ENCODE results near the gene HCFC1R1. TPM values are rescaled to one million over a fixed set of nuclear protein-coding genes. Genes with fewer than 3 reads are reported as not detected.

Gene HCFC1R1
- total and polyA plus RNA-seq, 2 donors (not counting 1 experiment from before 2014, with no cell fraction given): 17.9 to 24.8 TPM

- Histone ChIP-seq H2AFZ (ENCODE audit: insufficient read depth, low read depth, low read length, poor library complexity, severe bottlenecking) (no peak overlapping the region), H3K9me3 (ENCODE audit: control extremely low read depth in 1 of 3, control insufficient read depth in 2 of 3, insufficient read depth in 1 of 3, low read length in 2 of 3) (peaks cover 0 to 17% (median 0%) of the 10 kb centered on the region in 3 donors), H3K4me2 (replicated peaks; ENCODE audit: low read depth, low read length, poor library complexity, severe bottlenecking) (peak overlapping the region; percentile 72), H3K27me3 (replicated peaks in 1 of 4; ENCODE audit: control extremely low read depth in 1 of 4, control insufficient read depth in 3 of 4, insufficient read depth in 4 of 4, low read length in 3 of 4) (peaks cover 0 to 54% (median 24%) of the 10 kb centered on the region in 4 experiments), H3K79me2 (ENCODE audit: control insufficient read depth, insufficient read depth, low read length) (peaks cover 15% of the 10 kb centered on the region), H3K27ac (ENCODE audit: low read length in 2 of 2) (no peak overlapping the region), H3K9ac (ENCODE audit: low read length) (no peak overlapping the region), H3K36me3 (replicated peaks in 1 of 2; ENCODE audit: control extremely low read depth in 1 of 2, control insufficient read depth in 1 of 2, extremely low read depth in 1 of 2, insufficient read depth in 2 of 2, low read length in 1 of 2) (peaks cover 0 to 18% of the 10 kb centered on the region in 2 experiments), H4K20me1 (ENCODE audit: control insufficient read depth, insufficient read depth, low read length, poor library complexity, severe bottlenecking) (peaks cover 47% of the 10 kb centered on the region), H3K4me1 (ENCODE audit: control insufficient read depth in 2 of 2, insufficient read depth in 2 of 2, low read length in 2 of 2) (peaks cover 30 to 31% of the 10 kb centered on the region in 2 donors), H3K4me3 (ENCODE audit: control extremely low read depth in 1 of 5, extremely low read depth in 1 of 5, insufficient read depth in 1 of 5, low read depth in 2 of 5, low read length in 4 of 5) (no peak overlapping the region)
- intact Hi-C loops (cut with micrococcal nuclease): loop anchor here (1.0 to 10.0 kb wide), 4 partner anchors 9 to 1724 kb away; partner anchors contain the start of genes TNFRSF12A, UBE2I and ZNF263
- H3K9me3 Mint-ChIP-seq (ENCODE audit: insufficient read depth): no peaks in the 10 kb centered on the region
- H3K27me3 Mint-ChIP-seq: peaks cover 33% of the 10 kb centered on the region
- ATAC-seq (ENCODE audit: low read depth) (no peak), DNase-seq (no peak)
- ChIA-PET CTCF (interaction anchor here (0.7 to 8.9 kb wide), 20 partner anchors 9 to 146 kb away, joined by 3 to 213 read pairs (median 4); partner anchors contain the start of genes FLYWCH2, PKMYT1, TNFRSF12A and ZNF213), POLR2A (interaction anchor here (0.6 to 2.3 kb wide), 10 partner anchors 17 to 1058 kb away, joined by 3 to 10 read pairs (median 4); no protein-coding TSS in a partner anchor)
- H3K4me3 Mint-ChIP-seq: no peak overlapping the region
- no peak for TF ChIP-seq EZH2 (IDR thresholded peaks at IDR 0.05; ENCODE audit: borderline replicate concordance, insufficient read depth, low read depth, low read length, poor library complexity, severe bottlenecking)
- TF ChIP-seq, protein P1, sequence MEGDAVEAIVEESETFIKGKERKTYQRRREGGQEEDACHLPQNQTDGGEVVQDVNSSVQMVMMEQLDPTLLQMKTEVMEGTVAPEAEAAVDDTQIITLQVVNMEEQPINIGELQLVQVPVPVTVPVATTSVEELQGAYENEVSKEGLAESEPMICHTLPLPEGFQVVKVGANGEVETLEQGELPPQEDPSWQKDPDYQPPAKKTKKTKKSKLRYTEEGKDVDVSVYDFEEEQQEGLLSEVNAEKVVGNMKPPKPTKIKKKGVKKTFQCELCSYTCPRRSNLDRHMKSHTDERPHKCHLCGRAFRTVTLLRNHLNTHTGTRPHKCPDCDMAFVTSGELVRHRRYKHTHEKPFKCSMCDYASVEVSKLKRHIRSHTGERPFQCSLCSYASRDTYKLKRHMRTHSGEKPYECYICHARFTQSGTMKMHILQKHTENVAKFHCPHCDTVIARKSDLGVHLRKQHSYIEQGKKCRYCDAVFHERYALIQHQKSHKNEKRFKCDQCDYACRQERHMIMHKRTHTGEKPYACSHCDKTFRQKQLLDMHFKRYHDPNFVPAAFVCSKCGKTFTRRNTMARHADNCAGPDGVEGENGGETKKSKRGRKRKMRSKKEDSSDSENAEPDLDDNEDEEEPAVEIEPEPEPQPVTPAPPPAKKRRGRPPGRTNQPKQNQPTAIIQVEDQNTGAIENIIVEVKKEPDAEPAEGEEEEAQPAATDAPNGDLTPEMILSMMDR (IDR thresholded peaks at IDR 0.05): no peak
- no peak overlapping the region for H3K27ac Mint-ChIP-seq
- WGBS (ENCODE audit: insufficient coverage): 39% methylated on average over 11 of the region's 15 CpGs
- H3K4me1 Mint-ChIP-seq: peaks cover 26% of the 10 kb centered on the region
Measured at GRCh38 chr16:3028716-3029319, 5.1 kb upstream of the HCFC1R1 start.
